Stimulated activated CD8-positive, alpha-beta memory T cell treated with anti-CD3 and anti-CD28 coated beads, Interleukin-15, amount 100 ng/mL, for 24 hours (primary cell): ENCODE results near the gene OLFML2A.
A peak's percentile ranks its signal among the peaks of the same experiment; 100 is the strongest.
"Not testable (repeated sequence)": the region's sequence is repeated elsewhere in the genome, so short reads cannot be mapped to it uniquely, and the experiment has no call there.

Experiments used
- DNase-seq: peaks from one replicate; pipeline ENCODE4 v3.0.0-alpha.2; 2020; ENCODE audit warnings: low read depth

The OLFML2A gene

GRCh38 chr9:124828489-124829333, 51.8 kb downstream of the OLFML2A start:
- DNase-seq: no peak

DNA sequence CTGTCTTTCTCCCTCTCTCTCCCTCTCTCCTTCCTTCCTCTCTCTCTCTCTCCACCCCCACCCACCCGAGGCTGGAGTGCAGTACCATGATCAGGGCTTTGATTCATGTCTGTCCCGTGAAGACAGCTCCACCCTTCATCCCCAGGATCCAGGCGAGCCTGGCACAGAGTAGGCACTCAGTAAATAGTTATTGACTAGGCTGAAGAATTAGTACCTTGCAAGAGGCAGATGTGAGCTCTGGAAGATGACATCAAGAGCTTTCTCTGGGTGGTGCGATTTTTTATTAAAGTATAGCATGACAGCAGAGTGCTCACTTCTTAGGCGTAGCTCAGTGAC, 52.4 kb downstream of the OLFML2A start:
- DNase-seq: no peak

GRCh38 chr9:124830593-124830992, 53.7 kb downstream of the OLFML2A start:
- DNase-seq: no peak

- no peak for DNase-seq
These were observed 54.9 kb downstream of the OLFML2A start for GRCh38 chr9:124831642-124832364.

GRCh38 chr9:124834591-124834990, 57.7 kb downstream of the OLFML2A start:
- no peak for DNase-seq

DNA sequence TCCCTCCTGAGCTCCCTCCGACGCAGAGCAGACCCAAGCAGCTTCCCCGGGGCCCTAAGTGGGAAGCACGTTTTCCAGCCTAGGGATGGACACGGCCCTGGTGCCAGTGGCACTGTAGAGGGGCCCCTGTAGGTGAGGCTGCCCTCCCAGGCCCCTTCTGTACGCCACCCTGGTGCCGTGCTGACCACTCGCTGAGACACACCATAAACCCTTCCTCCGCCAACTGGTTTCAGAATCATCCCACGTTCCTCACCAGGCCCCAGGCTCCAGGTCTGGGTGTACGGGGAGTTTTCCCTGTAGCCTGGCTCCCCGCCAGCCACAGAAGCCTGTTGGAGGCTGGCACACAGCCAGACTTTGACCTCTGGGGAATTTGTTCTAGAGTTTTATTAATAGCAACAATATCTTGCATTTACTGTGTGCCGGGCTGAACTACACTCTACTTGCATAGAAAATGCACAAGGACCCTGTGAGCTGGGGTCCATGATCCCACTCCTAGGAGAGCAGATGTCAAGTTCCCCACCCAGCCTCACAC, 58.2 kb downstream of the OLFML2A start:
- no peak for DNase-seq

DNA sequence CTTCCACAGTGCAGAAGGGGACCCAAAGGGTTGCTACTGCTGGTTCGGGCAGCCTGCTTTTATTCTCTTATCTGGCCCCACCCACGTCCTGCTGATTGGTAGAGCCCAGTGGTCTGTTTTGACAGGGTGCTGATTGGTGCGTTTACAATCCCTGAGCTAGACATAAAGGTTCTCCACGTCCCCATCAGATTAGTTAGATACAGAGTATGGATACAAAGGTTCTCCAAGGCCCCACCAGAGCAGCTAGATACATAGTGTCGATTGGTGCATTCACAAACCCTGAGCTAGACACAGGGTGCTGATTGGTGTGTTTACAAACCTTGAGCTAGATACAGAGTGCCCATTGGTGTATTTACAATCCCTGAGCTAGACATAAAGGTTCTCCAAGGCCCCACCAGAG, 61.2 kb downstream of the OLFML2A start:
- not testable (repeated sequence) for DNase-seq

DNA sequence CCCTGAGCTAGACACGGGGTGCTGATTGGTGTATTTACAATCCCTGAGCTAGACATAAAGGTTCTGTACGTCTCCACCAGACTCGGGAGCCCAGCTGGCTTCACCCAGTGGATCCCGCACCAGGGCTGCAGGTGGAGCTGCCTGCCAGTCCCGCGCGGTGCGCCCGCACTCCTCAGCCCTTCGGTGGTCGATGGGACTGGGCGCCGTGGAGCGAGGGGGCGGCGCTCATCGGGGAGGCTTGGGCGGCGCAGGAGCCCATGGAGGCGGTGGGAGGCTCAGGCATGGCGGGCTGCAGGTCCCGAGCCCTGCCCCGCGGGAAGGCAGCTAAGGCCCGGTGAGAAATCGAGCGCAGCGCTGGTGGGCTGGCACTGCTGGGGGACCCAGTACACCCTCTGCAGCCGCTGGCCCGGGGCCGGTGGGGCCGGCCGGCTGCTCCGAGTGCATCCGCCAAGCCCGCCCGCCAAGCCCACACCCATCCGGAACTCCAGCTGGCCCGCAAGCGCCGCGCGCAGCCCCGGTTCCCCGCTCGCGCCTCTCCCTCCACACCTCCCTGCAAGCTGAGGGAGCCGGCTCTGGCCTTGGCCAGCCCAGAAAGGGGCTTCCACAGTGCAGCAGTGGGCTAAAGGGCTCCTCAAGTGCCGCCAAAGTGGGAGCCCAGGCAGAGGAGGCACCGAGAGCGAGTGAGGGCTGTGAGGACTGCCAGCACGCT, 61.8 kb downstream of the OLFML2A start:
- not testable (repeated sequence) for DNase-seq

GRCh38 chr9:124839612-124840299, 62.8 kb downstream of the OLFML2A start:
- no peak for DNase-seq

DNA sequence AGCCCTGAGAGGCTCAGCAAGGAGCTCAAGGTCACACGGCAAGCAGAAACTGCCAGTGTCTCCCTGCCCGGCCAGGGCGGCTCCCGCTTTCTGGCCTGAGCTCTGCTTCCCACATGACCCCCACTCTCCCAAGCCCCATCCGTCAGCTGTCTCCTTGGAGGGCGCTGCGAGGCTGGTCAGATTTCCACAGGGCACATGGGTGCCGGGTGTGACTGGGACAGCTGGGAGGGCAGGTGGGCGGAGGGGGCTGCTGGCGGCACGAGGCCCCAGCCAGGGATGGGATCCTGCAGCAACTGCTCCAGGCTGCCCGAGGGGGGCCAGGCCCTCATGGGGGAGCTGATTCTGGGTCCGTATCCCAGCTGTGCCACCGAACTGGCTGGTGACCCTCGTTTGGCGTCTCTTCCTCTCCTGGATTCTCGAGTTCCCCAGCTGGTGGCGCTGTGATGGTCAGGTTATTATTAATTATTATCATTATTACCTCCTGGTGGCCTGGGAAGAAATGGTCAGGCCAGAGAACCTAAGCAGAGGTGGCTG, 63.4 kb downstream of the OLFML2A start:
- DNase-seq: no peak

DNA sequence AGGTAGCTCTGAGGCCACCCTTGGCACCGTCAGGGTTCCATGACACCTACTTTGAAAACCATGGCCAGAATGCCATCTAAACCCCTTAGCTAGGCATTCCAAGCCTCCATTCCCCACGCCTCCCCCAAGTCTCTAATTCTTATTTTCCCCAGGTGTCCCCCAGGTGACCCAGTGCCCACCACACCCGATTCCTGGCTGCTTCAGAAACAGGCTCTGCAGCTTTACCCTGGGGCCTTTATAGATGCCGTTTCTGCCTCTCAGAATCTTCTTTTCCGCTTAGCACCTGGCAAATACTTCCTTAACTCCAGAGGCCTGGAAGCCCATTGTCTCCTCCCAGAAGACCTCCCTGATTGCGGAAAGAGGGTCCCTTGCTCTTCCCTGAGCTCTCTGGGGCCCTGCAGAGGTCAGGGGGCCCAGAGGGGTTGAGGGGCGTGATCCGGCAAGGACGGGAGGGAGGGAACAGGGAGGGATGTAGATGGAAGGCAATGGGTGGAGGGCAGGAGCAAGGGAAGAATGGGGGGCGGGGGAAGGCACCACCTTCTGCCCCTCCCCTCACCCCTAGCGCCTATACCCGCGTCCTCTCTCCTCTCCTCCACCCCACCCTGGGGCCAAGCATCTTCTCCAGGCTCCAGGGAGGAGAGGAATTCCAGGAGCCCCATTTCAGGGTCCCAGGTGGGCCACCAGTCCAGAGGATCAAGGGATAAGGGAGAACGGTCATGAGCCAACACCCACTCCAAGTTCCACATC, 64.3 kb downstream of the OLFML2A start:
- DNase-seq: no peak

DNA sequence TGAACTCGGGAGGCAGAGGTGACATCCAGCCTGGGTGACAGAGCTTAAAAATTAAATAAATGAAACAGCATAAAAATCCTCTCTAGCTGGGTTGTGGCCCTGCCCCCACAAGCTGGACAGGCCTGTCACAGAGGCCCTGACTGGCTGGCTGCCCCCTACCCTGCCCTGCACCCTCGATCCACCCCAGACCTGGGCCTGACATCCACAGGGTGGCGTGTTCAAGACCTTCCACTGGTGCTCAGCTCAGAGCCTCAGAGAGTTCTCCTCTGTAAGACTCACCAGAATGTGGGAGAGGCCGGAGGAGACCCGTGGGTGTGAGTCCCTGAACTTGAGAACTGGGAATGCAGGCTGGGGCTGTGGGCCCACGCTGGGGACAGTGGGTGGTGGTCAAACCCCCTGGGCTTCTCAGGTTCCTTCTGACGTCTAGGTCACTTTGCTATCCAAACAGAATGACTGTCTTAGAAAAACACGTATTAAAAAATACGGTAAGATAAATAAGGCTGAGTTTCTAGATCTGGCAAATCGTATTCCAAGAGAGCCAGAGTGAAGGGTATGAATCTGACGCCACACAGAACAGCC, 66.6 kb downstream of the OLFML2A start:
- no peak for DNase-seq

DNA sequence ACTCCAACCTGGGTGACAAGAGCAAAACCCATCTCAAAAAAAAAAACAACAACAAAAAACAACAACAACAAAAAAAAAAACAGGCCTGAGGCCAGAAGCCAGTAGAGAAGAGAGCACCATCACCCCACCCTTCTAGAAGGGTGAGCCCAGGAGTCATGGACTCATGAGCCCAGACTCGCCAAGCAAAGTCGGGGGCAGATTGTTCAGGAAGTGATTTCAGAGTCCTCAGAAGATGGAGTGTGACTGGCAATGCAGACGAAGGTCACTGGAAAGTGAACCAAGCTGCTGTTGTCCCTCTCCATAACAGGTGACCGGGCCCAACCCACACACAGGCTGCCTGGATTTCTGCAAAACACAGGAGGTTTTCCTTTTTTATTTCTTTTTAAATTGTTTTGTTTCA, 67.4 kb downstream of the OLFML2A start:
- DNase-seq: no peak

DNA sequence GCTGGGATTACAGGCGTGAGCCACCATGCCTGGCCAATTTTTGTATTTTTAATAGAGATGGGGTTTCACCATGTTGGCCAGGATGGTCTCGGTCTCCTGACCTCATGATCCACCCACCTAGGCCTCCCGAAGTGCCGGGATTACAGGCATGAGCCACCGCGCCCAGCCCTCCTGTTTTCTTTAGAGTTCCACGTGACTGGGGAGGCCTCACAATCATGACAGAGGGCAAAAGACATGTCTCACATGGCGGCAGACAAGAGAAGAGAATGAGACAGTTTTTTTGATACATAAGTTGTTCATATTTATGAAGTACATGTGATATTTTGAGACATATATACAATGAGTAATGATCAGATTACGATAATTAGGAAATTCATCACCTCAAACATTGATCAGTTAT, 69.5 kb downstream of the OLFML2A start:
- not testable (repeated sequence) for DNase-seq

- DNase-seq: no peak
These were observed 70.0 kb downstream of the OLFML2A start for GRCh38 chr9:124846969-124847368.

- DNase-seq: no peak
These were observed 72.9 kb downstream of the OLFML2A start for GRCh38 chr9:124849801-124850200.

- no peak for DNase-seq
These were observed 75.3 kb downstream of the OLFML2A start for GRCh38 chr9:124852121-124852828.

GRCh38 chr9:124852829-124853531, 76.0 kb downstream of the OLFML2A start, which contains the start of gene WDR38:
TSS of gene WDR38 (plus strand) at chr9:124853460. CDS start at chr9:124853532, 72 bp downstream.
- DNase-seq: peak; percentile 60

DNA sequence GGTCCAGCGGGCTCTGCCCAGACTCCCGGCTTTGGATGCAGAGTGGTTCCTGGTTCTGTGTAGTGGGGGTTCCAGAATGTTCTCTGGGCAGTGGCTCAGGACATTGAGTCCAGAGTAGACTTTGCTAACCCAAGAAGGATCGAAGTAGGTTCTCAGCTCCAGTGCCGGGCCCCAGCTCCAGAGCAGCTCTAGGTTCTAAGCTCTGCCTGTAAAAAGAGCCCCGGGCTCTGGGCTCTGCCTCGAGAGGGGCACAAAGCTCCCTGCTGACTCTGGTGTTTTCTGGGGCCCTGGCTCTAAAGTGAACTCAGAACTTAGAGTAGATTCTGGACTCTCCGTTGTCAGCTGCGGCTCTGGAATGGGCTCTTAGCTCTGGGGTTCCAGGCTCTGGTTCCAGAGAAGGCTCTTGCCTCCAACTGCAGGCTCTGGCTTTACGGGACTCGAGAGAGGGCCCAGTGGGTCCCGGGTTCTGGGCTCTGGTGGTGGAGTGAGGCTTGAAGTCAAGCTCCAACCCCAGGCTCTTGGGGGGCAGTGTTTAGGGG, 76.7 kb downstream of the OLFML2A start:
- DNase-seq: no peak
